Vagina (tissue), 2 donors: ENCODE data around the gene DPYD.

ENCODE experiments used
- CTCF ChIP-seq, 3 experiments: fragments of 450-650 bp in 2 of 3; fragments of 200-600 bp in 1 of 3; sonication (generic) in 1 of 3; IDR thresholded peaks; one replicate each; pipeline ENCODE4 v1.5.1; 2017 to 2019; ENCODE audit warnings: antibody characterized with exemption in 3 of 3, mild to moderate bottlenecking in 2 of 3, moderate library complexity in 2 of 3
- POLR2A ChIP-seq, 2 donors: fragments of 450-650 bp; IDR thresholded peaks; one replicate each; pipeline ENCODE4 v1.6.1; 2017; ENCODE audit warnings: antibody characterized with exemption in 2 of 2, mild to moderate bottlenecking in 2 of 2, moderate library complexity in 2 of 2

GRCh38 chr1:97247196-97247595, 673.6 kb downstream of the DPYD start:
- TF ChIP-seq POLR2A (IDR thresholded peaks at IDR 0.05) = no peak
- no peak for TF ChIP-seq CTCF (IDR thresholded peaks at IDR 0.05)
